HCT116 (cell line): ENCODE data around the gene SPATA1. TPM values are rescaled to one million over a fixed set of nuclear protein-coding genes. Genes with fewer than 3 reads are reported as not detected.

Experiments used
- ATAC-seq: fragments of 200-7000 bp; cut with Tn5 transposase; 2 replicates; pipeline ENCODE4 v1.9.1; 2020; ENCODE audit warnings: mild to moderate bottlenecking, moderate library complexity
- BruUV-seq: library from RNA; stranded (reverse); fragments of 400-500 nt; replicated peaks from 2 replicates; lab custom pipeline; 2021; lab: Mats Ljungman, UMichigan
- CTCF ChIA-PET: fragments of 300-600 bp; sonication (Branson Sonifier 250); formaldehyde crosslinking; loops from one replicate; lab custom pipeline; 2021; ENCODE audit warnings: antibody characterized with exemption; lab: Charles Lee
- POLR2A ChIA-PET: fragments of 300-600, 350-600 bp; sonication (Branson Sonifier 250); formaldehyde crosslinking; loops from one replicate; lab custom pipeline; 2021; ENCODE audit warnings: antibody characterized with exemption; lab: Charles Lee
- RAD21 ChIA-PET, 2 experiments: fragments of 300-600 bp; sonication (Branson Sonifier 250); formaldehyde crosslinking; loops; one replicate each; lab custom pipeline; 2023; ENCODE audit warnings: low total read pairs in 2 of 2; ENCODE audit not compliant: uncharacterized antibody in 2 of 2, unreplicated experiment in 2 of 2, low non-redundant PET in 1 of 2; lab: Charles Lee
- DNase-seq: peaks from one replicate; pipeline ENCODE4 v3.0.0-alpha.2; 2010; ENCODE audit warnings: low read depth, low spot score
- H2AFZ ChIP-seq: fragments of 200-600 bp; shearing (Covaris generic), sonication (generic); 2 replicates; pipeline ENCODE4 v1.6.1; 2017; ENCODE audit warnings: low read depth, mixed run types, mixed read lengths, antibody characterized with exemption, low read length; ENCODE audit not compliant: poor library complexity, severe bottlenecking
- H3K27ac ChIP-seq: 2 replicates; pipeline ENCODE4 v1.5.1; 2012; ENCODE audit warnings: low read depth, low read length
- H3K27me3 ChIP-seq: fragments of 200-600 bp; sonication (generic); 2 replicates; pipeline ENCODE4 v1.6.1; 2016; ENCODE audit warnings: mixed run types, low read length, mixed read lengths; ENCODE audit not compliant: insufficient read depth
- H3K36me3 ChIP-seq, 2 experiments: fragments of 200-500 bp in 1 of 2; fragments of 200-600 bp in 1 of 2; sonication (Bioruptor generic) in 1 of 2; sonication (generic) in 1 of 2; 2 replicates each; pipeline versions ENCODE4 v1.5.1 to v1.6.1; 2014 to 2016; ENCODE audit warnings: low read length in 2 of 2, inconsistent platforms in 1 of 2, mixed read lengths in 1 of 2, mixed run types in 1 of 2; ENCODE audit not compliant: insufficient read depth in 2 of 2, control insufficient read depth in 1 of 2
- H3K4me1 ChIP-seq, 2 experiments: fragments of 200-600 bp in 1 of 2; sonication (generic) in 1 of 2; 2 replicates each; pipeline versions ENCODE4 v1.5.1 to v1.6.1; 2012 to 2017; ENCODE audit warnings: low read length in 2 of 2, inconsistent platforms in 1 of 2, mild to moderate bottlenecking in 1 of 2, mixed read lengths in 1 of 2, mixed run types in 1 of 2, moderate library complexity in 1 of 2; ENCODE audit not compliant: insufficient read depth in 2 of 2, control insufficient read depth in 1 of 2
- H3K4me2 ChIP-seq: fragments of 200-600 bp; sonication (generic); 2 replicates; pipeline ENCODE4 v1.6.1; 2017; ENCODE audit warnings: mixed run types, low read length, mixed read lengths
- H3K4me3 ChIP-seq, 2 experiments: fragments of 200-600 bp in 1 of 2; sonication (generic) in 1 of 2; replicated peaks in 1 of 2; 2 replicates each; pipeline ENCODE4 v1.5.1; 2011 to 2016; ENCODE audit warnings: low read length in 2 of 2, control low read depth in 1 of 2, low read depth in 1 of 2, mild to moderate bottlenecking in 1 of 2, mixed read lengths in 1 of 2, mixed run types in 1 of 2
- H3K79me2 ChIP-seq: fragments of 200-600 bp; sonication (generic); 2 replicates; pipeline ENCODE4 v1.6.1; 2017; ENCODE audit warnings: mild to moderate bottlenecking, mixed run types, low read length, moderate library complexity, mixed read lengths; ENCODE audit not compliant: insufficient read depth
- H3K9ac ChIP-seq: fragments of 200-600 bp; sonication (generic); 2 replicates; pipeline ENCODE4 v1.6.1; 2016; ENCODE audit warnings: low read length, mixed read lengths
- H3K9me2 ChIP-seq: fragments of 200-600 bp; sonication (generic), shearing (Covaris generic); 2 replicates; pipeline ENCODE4 v1.6.1; 2017; ENCODE audit warnings: mixed run types, mild to moderate bottlenecking, moderate library complexity; ENCODE audit not compliant: insufficient read depth
- H3K9me3 ChIP-seq, 2 experiments: fragments of 200-500 bp in 1 of 2; fragments of 200-600 bp in 1 of 2; sonication (Bioruptor generic) in 1 of 2; sonication (generic) in 1 of 2; 2 replicates each; pipeline ENCODE4 v1.6.1; 2014 to 2017; ENCODE audit warnings: low read length in 2 of 2, mixed read lengths in 2 of 2, inconsistent platforms in 1 of 2, low read depth in 1 of 2, mild to moderate bottlenecking in 1 of 2, mixed run types in 1 of 2, moderate library complexity in 1 of 2; ENCODE audit not compliant: control insufficient read depth in 1 of 2, insufficient read depth in 1 of 2
- H4K20me1 ChIP-seq: fragments of 200-600 bp; sonication (generic), shearing (Covaris generic); 2 replicates; pipeline ENCODE4 v1.6.1; 2017; ENCODE audit warnings: mixed run types, mild to moderate bottlenecking, moderate library complexity; ENCODE audit not compliant: insufficient read depth
- ATF3 ChIP-seq: IDR thresholded peaks from 2 replicates; pipeline ENCODE4 v1.6.1; 2012
- CEBPB ChIP-seq: IDR thresholded peaks from 2 replicates; pipeline ENCODE4 v1.6.1; 2012; ENCODE audit warnings: low read depth
- EGR1 ChIP-seq: IDR thresholded peaks from 2 replicates; pipeline ENCODE4 v1.6.1; 2012; ENCODE audit warnings: low read depth
- EZH2phosphoT487 ChIP-seq: fragments of 200-600 bp; IDR thresholded peaks from 2 replicates; pipeline ENCODE4 v1.6.1; 2018; ENCODE audit warnings: antibody characterized with exemption, borderline replicate concordance
- POLR2A ChIP-seq: IDR thresholded peaks from 2 replicates; pipeline ENCODE4 v1.7.0; 2011; ENCODE audit warnings: borderline replicate concordance; ENCODE audit not compliant: insufficient read depth, insufficient read length; ENCODE audit errors: extremely low read depth
- POLR2AphosphoS5 ChIP-seq: IDR thresholded peaks from 2 replicates; pipeline ENCODE4 v1.6.1; 2011; ENCODE audit warnings: mild to moderate bottlenecking, low read depth, low read length, moderate library complexity
- SP1 ChIP-seq: IDR thresholded peaks from 2 replicates; pipeline ENCODE4 v1.6.1; 2012; ENCODE audit warnings: low read depth
- SRF ChIP-seq: IDR thresholded peaks from 2 replicates; pipeline ENCODE4 v1.6.1; 2012; ENCODE audit warnings: low read depth
- TCF7L2 ChIP-seq: IDR thresholded peaks from 2 replicates; pipeline ENCODE4 v1.7.0; 2011; ENCODE audit warnings: borderline replicate concordance, inconsistent platforms; ENCODE audit not compliant: insufficient read depth, insufficient read length; ENCODE audit errors: extremely low read depth
- YY1 ChIP-seq: IDR thresholded peaks from 2 replicates; pipeline ENCODE4 v1.6.1; 2011; ENCODE audit warnings: low read length, low read depth, moderate library complexity, mild to moderate bottlenecking; ENCODE audit not compliant: insufficient replicate concordance; ENCODE audit errors: extremely low read depth
- ZFX ChIP-seq: fragments of 450-650 bp; IDR thresholded peaks from 2 replicates; pipeline ENCODE4 v1.6.1; 2017
- intact Hi-C: fragments of 100-400 bp; cut with micrococcal nuclease; formaldehyde crosslinking; loops from 2 replicates; pipeline ENCODE4 v1.10.0; 2022
- total RNA-seq: library from RNA; stranded (reverse); gene quantifications from one replicate; pipeline ENCODE4 v1.2.1, GENCODE V29; 2021; ENCODE audit not compliant: unreplicated experiment
- TF ChIP-seq, protein P1 (sequence below), 3 experiments: fragments of 200-600 bp in 1 of 3; sonication (generic) in 1 of 3; IDR thresholded peaks in 2 of 3; conservative IDR thresholded peaks in 1 of 3; 2 replicates each; pipeline ENCODE4 v1.5.1; 2012 to 2017; ENCODE audit warnings: low read depth in 2 of 3, low read length in 2 of 3, antibody characterized with exemption in 1 of 3, borderline replicate concordance in 1 of 3, control low read depth in 1 of 3, mild to moderate bottlenecking in 1 of 3, mixed read lengths in 1 of 3, mixed run types in 1 of 3, moderate library complexity in 1 of 3; ENCODE audit not compliant: insufficient read depth in 1 of 3

SPATA1 gene
- total RNA-seq, 1 experiment from 2014 or later, result 3.1 TPM

GRCh38 chr1:84550826-84551225 lies 44.6 kb downstream of the SPATA1 start:
- DNase-seq (no peak), ATAC-seq (no peak)
- ChIA-PET POLR2A (interaction anchor here (1.1 kb wide), 1 partner anchor 20 kb away, joined by 3 read pairs; no protein-coding TSS in a partner anchor), CTCF (no interaction called here), RAD21 (no interaction called here)
- Histone ChIP-seq H4K20me1 (no peaks in the 10 kb centered on the region), H3K4me3 (no peak overlapping the region), H3K27ac (no peak overlapping the region), H3K9me3 (no peaks in the 10 kb centered on the region), H3K9ac (no peak overlapping the region), H3K4me1 (no peaks in the 10 kb centered on the region), H3K79me2 (no peaks in the 10 kb centered on the region), H3K36me3 (peaks cover 0 to 3% of the 10 kb centered on the region in 2 experiments; a peak in 1 of 4 replicates), H3K9me2 (no peaks in the 10 kb centered on the region), H2AFZ (no peak overlapping the region), H3K4me2 (no peak overlapping the region), H3K27me3 (no peaks in the 10 kb centered on the region)
- TF ChIP-seq, protein P1, sequence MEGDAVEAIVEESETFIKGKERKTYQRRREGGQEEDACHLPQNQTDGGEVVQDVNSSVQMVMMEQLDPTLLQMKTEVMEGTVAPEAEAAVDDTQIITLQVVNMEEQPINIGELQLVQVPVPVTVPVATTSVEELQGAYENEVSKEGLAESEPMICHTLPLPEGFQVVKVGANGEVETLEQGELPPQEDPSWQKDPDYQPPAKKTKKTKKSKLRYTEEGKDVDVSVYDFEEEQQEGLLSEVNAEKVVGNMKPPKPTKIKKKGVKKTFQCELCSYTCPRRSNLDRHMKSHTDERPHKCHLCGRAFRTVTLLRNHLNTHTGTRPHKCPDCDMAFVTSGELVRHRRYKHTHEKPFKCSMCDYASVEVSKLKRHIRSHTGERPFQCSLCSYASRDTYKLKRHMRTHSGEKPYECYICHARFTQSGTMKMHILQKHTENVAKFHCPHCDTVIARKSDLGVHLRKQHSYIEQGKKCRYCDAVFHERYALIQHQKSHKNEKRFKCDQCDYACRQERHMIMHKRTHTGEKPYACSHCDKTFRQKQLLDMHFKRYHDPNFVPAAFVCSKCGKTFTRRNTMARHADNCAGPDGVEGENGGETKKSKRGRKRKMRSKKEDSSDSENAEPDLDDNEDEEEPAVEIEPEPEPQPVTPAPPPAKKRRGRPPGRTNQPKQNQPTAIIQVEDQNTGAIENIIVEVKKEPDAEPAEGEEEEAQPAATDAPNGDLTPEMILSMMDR (IDR thresholded peaks at IDR 0.05 in 2 of 3, conservative IDR thresholded peaks at IDR 0.05 in 1 of 3; ENCODE audit: borderline replicate concordance in 1 of 3, insufficient read depth in 1 of 3, low read depth in 2 of 3, low read length in 2 of 3), result no peak
- TF ChIP-seq CEBPB (no peak), TCF7L2 (no peak), EGR1 (no peak), POLR2A (no peak), POLR2AphosphoS5 (no peak), SRF (no peak), ATF3 (no peak), EZH2phosphoT487 (no peak), YY1 (no peak), SP1 (no peak), ZFX (no peak)
- BruUV-seq, result no TSS peak
- intact Hi-C loops, result no loop called here
